Measurements from ENCODE around the gene TNFRSF18.

DNA sequence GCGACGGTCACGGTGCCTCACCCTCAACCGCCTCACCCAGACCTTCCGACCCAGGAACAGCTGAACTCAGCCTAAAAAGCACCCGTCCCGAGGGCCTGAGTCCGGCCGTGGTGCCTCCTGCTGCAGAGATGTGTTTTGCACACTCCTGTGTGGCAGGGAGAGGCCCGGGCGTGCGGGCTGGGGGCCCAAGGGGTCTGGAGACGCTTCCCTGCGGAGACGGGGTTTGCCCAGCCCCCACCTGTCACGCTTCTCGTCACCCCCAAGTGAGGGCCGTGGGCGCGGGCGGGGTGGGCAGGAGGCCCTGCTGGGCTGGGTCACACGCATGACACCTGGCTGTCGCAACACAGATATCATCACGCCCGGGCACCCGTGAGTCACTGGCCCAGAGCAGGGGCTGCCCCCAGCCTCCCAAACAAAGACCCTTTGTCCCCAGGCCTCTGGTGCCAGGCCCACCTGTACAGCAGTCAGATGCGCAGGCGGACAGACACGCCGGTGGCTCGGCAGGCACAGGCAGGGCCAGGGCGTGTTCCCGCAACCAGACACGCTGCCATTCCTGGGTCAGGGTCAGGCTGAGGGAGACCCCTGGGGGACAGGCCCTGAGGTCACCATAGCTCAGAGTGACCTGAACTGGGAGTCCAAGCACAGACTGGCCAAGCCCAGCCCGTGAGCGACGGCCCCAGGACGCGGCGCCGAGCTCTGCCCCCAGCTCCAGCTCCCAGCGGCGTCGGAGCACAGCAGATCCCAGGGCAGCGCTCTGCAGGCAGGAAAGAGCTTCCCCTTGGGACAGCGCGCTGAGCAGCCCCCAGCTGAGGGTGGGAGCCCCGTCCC, 31.7 kb upstream of the TNFRSF18 start:
- TF ChIP-seq, protein P1, sequence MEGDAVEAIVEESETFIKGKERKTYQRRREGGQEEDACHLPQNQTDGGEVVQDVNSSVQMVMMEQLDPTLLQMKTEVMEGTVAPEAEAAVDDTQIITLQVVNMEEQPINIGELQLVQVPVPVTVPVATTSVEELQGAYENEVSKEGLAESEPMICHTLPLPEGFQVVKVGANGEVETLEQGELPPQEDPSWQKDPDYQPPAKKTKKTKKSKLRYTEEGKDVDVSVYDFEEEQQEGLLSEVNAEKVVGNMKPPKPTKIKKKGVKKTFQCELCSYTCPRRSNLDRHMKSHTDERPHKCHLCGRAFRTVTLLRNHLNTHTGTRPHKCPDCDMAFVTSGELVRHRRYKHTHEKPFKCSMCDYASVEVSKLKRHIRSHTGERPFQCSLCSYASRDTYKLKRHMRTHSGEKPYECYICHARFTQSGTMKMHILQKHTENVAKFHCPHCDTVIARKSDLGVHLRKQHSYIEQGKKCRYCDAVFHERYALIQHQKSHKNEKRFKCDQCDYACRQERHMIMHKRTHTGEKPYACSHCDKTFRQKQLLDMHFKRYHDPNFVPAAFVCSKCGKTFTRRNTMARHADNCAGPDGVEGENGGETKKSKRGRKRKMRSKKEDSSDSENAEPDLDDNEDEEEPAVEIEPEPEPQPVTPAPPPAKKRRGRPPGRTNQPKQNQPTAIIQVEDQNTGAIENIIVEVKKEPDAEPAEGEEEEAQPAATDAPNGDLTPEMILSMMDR (IDR thresholded peaks at IDR 0.05; ENCODE audit: low read depth, low read length, missing input control) = no peak
- TF ChIP-seq YY1 (IDR thresholded peaks at IDR 0.05) = no peak
- TF ChIP-seq, protein P2, sequence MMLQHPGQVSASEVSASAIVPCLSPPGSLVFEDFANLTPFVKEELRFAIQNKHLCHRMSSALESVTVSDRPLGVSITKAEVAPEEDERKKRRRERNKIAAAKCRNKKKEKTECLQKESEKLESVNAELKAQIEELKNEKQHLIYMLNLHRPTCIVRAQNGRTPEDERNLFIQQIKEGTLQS (IDR thresholded peaks at IDR 0.05) = no peak
- TF ChIP-seq, protein P3, sequence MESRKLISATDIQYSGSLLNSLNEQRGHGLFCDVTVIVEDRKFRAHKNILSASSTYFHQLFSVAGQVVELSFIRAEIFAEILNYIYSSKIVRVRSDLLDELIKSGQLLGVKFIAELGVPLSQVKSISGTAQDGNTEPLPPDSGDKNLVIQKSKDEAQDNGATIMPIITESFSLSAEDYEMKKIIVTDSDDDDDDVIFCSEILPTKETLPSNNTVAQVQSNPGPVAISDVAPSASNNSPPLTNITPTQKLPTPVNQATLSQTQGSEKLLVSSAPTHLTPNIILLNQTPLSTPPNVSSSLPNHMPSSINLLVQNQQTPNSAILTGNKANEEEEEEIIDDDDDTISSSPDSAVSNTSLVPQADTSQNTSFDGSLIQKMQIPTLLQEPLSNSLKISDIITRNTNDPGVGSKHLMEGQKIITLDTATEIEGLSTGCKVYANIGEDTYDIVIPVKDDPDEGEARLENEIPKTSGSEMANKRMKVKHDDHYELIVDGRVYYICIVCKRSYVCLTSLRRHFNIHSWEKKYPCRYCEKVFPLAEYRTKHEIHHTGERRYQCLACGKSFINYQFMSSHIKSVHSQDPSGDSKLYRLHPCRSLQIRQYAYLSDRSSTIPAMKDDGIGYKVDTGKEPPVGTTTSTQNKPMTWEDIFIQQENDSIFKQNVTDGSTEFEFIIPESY (IDR thresholded peaks at IDR 0.05) = no peak
